H9 (cell line): Measurements from ENCODE around the gene MINAR1. TPM values are rescaled to one million over a fixed set of nuclear protein-coding genes. Genes with fewer than 3 reads are reported as not detected.

Experiments
- DNase-seq: peaks from one replicate; pipeline ENCODE4 v3.0.0-alpha.2; 2017
- H2AFZ ChIP-seq: one replicate; pipeline ENCODE4 v1.6.1; 2013; ENCODE audit warnings: mild to moderate bottlenecking, low read length, control low read depth, moderate library complexity
- H2AK5ac ChIP-seq: 2 replicates; pipeline ENCODE4 v1.6.1; 2013; ENCODE audit warnings: low read length, control low read depth, mixed read lengths; ENCODE audit not compliant: insufficient read length
- H2BK120ac ChIP-seq: one replicate; pipeline ENCODE4 v1.6.1; 2013; ENCODE audit warnings: low read depth, mild to moderate bottlenecking, low read length, control low read depth, inconsistent platforms; ENCODE audit not compliant: poor library complexity, severe bottlenecking
- H2BK12ac ChIP-seq: 2 replicates; pipeline ENCODE4 v1.6.1; 2013; ENCODE audit warnings: low read length, control low read depth, mixed read lengths, low read depth; ENCODE audit not compliant: insufficient read length
- H2BK15ac ChIP-seq: 2 replicates; pipeline ENCODE4 v1.6.1; 2013; ENCODE audit warnings: low read depth, low read length, control low read depth
- H2BK20ac ChIP-seq: one replicate; pipeline ENCODE4 v1.6.1; 2013; ENCODE audit warnings: low read depth, mild to moderate bottlenecking, low read length, control low read depth, inconsistent platforms; ENCODE audit not compliant: poor library complexity, severe bottlenecking
- H2BK5ac ChIP-seq: 2 replicates; pipeline ENCODE4 v1.6.1; 2013; ENCODE audit warnings: low read length, control low read depth, mixed read lengths; ENCODE audit not compliant: insufficient read length
- H3K14ac ChIP-seq: 2 replicates; pipeline ENCODE4 v1.6.1; 2013; ENCODE audit warnings: low read length, control low read depth; ENCODE audit not compliant: insufficient read depth
- H3K18ac ChIP-seq: 2 replicates; pipeline ENCODE4 v1.6.1; 2013; ENCODE audit warnings: low read depth, mild to moderate bottlenecking, mixed read lengths, low read length, control low read depth; ENCODE audit not compliant: insufficient read length
- H3K23ac ChIP-seq: 2 replicates; pipeline ENCODE4 v1.6.1; 2013; ENCODE audit warnings: low read length, control low read depth, mixed read lengths, low read depth; ENCODE audit not compliant: insufficient read length
- H3K23me2 ChIP-seq: 2 replicates; pipeline ENCODE4 v1.6.1; 2013; ENCODE audit warnings: low read depth, mild to moderate bottlenecking, mixed read lengths, low read length, control low read depth; ENCODE audit not compliant: insufficient read length, poor library complexity, severe bottlenecking
- H3K27ac ChIP-seq: 2 replicates; pipeline ENCODE4 v1.5.1; 2013; ENCODE audit warnings: low read length, control low read depth, mixed read lengths, low read depth; ENCODE audit not compliant: insufficient read length
- H3K27me3 ChIP-seq: 2 replicates; pipeline ENCODE4 v1.6.1; 2013; ENCODE audit warnings: low read length, control low read depth, inconsistent platforms; ENCODE audit not compliant: insufficient read depth
- H3K4ac ChIP-seq: 2 replicates; pipeline ENCODE4 v1.6.1; 2013; ENCODE audit warnings: low read depth, mild to moderate bottlenecking, control low read depth, inconsistent platforms, low read length, moderate library complexity
- H3K4me1 ChIP-seq: 2 replicates; pipeline ENCODE4 v1.6.1; 2013; ENCODE audit warnings: low read length, control low read depth, inconsistent platforms; ENCODE audit not compliant: insufficient read depth
- H3K4me2 ChIP-seq: 2 replicates; pipeline ENCODE4 v1.6.1; 2013; ENCODE audit warnings: low read length, control low read depth, mixed read lengths; ENCODE audit not compliant: insufficient read length, insufficient read depth
- H3K56ac ChIP-seq: 2 replicates; pipeline ENCODE4 v1.6.1; 2013; ENCODE audit warnings: low read depth, mild to moderate bottlenecking, mixed read lengths, low read length, control low read depth; ENCODE audit not compliant: insufficient read length
- H3K79me1 ChIP-seq: 2 replicates; pipeline ENCODE4 v1.6.1; 2013; ENCODE audit warnings: low read depth, mild to moderate bottlenecking, moderate library complexity, low read length, control low read depth, inconsistent platforms; ENCODE audit not compliant: insufficient read depth, poor library complexity, severe bottlenecking
- H3K79me2 ChIP-seq: 2 replicates; pipeline ENCODE4 v1.6.1; 2013; ENCODE audit warnings: low read length, control low read depth, inconsistent platforms; ENCODE audit not compliant: insufficient read depth
- H3K9ac ChIP-seq: 2 replicates; pipeline ENCODE4 v1.6.1; 2013; ENCODE audit warnings: low read length, control low read depth, mixed read lengths; ENCODE audit not compliant: insufficient read length; ENCODE audit errors: extremely low read depth
- H3K9me3 ChIP-seq: one replicate; pipeline ENCODE4 v1.6.1; 2013; ENCODE audit warnings: low read depth, low read length, inconsistent platforms; ENCODE audit not compliant: control insufficient read depth
- H3T11ph ChIP-seq: one replicate; pipeline ENCODE4 v1.6.1; 2013; ENCODE audit warnings: mild to moderate bottlenecking, low read length, control low read depth, inconsistent platforms
- H4K20me1 ChIP-seq: one replicate; pipeline ENCODE4 v1.6.1; 2013; ENCODE audit not compliant: control insufficient read depth, insufficient read length, insufficient read depth
- H4K5ac ChIP-seq: 2 replicates; pipeline ENCODE4 v1.6.1; 2013; ENCODE audit warnings: low read depth, mild to moderate bottlenecking, mixed read lengths, low read length, control low read depth; ENCODE audit not compliant: insufficient read length
- H4K8ac ChIP-seq: replicated peaks from 2 replicates; pipeline ENCODE4 v1.6.1; 2013; ENCODE audit warnings: low read length, control low read depth, mixed read lengths, low read depth; ENCODE audit not compliant: insufficient read length
- H4K91ac ChIP-seq: 2 replicates; pipeline ENCODE4 v1.6.1; 2013; ENCODE audit warnings: low read depth, mild to moderate bottlenecking, moderate library complexity, mixed read lengths, low read length, control low read depth; ENCODE audit not compliant: insufficient read length
- H3K27ac Mint-ChIP-seq, 3 experiments: 2 replicates in 2 of 3; 3 replicates in 1 of 3; pipeline ENCODE4 v1.8.0; 2020 to 2021; ENCODE audit warnings: mixed read lengths in 3 of 3, mild to moderate bottlenecking in 1 of 3, moderate library complexity in 1 of 3
- H3K27me3 Mint-ChIP-seq: 2 replicates; pipeline ENCODE4 v1.8.0; 2021; ENCODE audit warnings: low read depth, mild to moderate bottlenecking, moderate library complexity, mixed read lengths
- H3K36me3 Mint-ChIP-seq, 3 experiments: 2 replicates in 2 of 3; 3 replicates in 1 of 3; pipeline ENCODE4 v1.8.0; 2020 to 2021; ENCODE audit warnings: low read depth in 3 of 3, mixed read lengths in 3 of 3; ENCODE audit not compliant: insufficient read depth in 1 of 3
- H3K4me1 Mint-ChIP-seq, 2 experiments: 2 replicates each; pipeline ENCODE4 v1.8.0; 2020; ENCODE audit warnings: mixed read lengths in 2 of 2
- H3K4me3 Mint-ChIP-seq, 2 experiments: 2 replicates in 1 of 2; 3 replicates in 1 of 2; pipeline ENCODE4 v1.8.0; 2020 to 2021; ENCODE audit warnings: mild to moderate bottlenecking in 2 of 2, mixed read lengths in 2 of 2, moderate library complexity in 1 of 2
- H3K9me3 Mint-ChIP-seq, 2 experiments: 2 replicates in 1 of 2; 3 replicates in 1 of 2; pipeline ENCODE4 v1.8.0; 2020; ENCODE audit warnings: mild to moderate bottlenecking in 2 of 2, mixed read lengths in 2 of 2, moderate library complexity in 1 of 2
- WGBS: extraction: QIAGEN DNeasy Blood & Tissue Kit; methylation state at CpG from one replicate; pipeline ENCODE4 v1.1.7; 2013; ENCODE audit warnings: missing lambda C conversion rate, low lambda C conversion rate, mixed read lengths; ENCODE audit not compliant: insufficient read length; ENCODE audit errors: extremely low coverage; 5-methylcytosine and 5-hydroxymethylcytosine counted together
- total RNA-seq: library from RNA; stranded (reverse); gene quantifications from 2 replicates; pipeline ENCODE4 v1.2.1, GENCODE V29; 2021
- TF ChIP-seq, protein P1 (sequence below): fragments of 200-600 bp; sonication (generic); conservative IDR thresholded peaks from 3 replicates; pipeline ENCODE4 v1.8.0; 2021; ENCODE audit warnings: antibody characterized with exemption, mild to moderate bottlenecking

MINAR1 gene
- total RNA-seq, 1 experiment from 2014 or later: 0.74 TPM

DNA sequence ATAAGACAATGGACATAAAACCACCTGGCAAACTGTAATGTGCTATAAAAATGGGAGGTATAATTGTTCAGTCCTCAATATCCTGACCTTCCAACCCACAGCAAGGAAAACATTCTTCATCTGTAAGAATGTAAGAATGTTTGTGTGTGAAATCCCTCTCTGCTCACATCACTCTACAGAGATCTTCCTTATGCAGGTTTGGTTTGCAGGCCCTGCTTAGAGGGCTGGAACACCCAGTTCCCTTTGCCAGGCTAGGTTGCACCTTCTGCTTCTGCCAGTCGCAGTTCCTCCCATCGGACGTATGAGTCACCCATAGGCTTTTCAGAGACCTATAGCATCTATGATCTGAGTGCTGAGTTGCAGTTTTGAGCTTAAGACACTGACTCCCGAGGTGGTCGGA is 24.1 kb upstream of the MINAR1 start:
- Mint-ChIP-seq H3K27me3 (no peaks in the 10 kb centered on the region), H3K4me3 (no peak overlapping the region), H3K9me3 (no peaks in the 10 kb centered on the region), H3K4me1 (peaks cover 8 to 19% of the 10 kb centered on the region in 2 experiments), H3K36me3 (peaks cover 0 to 2% (median 0%) of the 10 kb centered on the region in 3 experiments; a peak in 2 of 7 replicates), H3K27ac (no peak overlapping the region; a peak in 1 of 7 replicates)
- Histone ChIP-seq H4K8ac (no peak overlapping the region), H3K18ac (no peak overlapping the region), H4K20me1 (no peaks in the 10 kb centered on the region), H2BK5ac (no peak overlapping the region), H2BK12ac (no peak overlapping the region), H3K56ac (no peak overlapping the region), H2BK20ac (no peak overlapping the region), H3K4ac (no peak overlapping the region), H3K4me1 (peaks cover 2% of the 10 kb centered on the region), H4K91ac (no peak overlapping the region), H3K27ac (no peak overlapping the region), H2AK5ac (no peak overlapping the region), H3K9ac (no peak overlapping the region), H2BK15ac (no peak overlapping the region), H4K5ac (no peak overlapping the region), H2AFZ (no peak overlapping the region), H2BK120ac (no peak overlapping the region), H3K9me3 (no peaks in the 10 kb centered on the region), H3T11ph (no peak overlapping the region), H3K79me2 (no peaks in the 10 kb centered on the region), H3K23me2 (no peaks in the 10 kb centered on the region), H3K4me2 (no peak overlapping the region), H3K23ac (no peak overlapping the region), H3K27me3 (no peaks in the 10 kb centered on the region), H3K14ac (no peak overlapping the region), H3K79me1 (no peaks in the 10 kb centered on the region)
- DNase-seq: no peak
- no CpG with 5 or more reads among the region's 5 CpGs for WGBS
- TF ChIP-seq, protein P1, sequence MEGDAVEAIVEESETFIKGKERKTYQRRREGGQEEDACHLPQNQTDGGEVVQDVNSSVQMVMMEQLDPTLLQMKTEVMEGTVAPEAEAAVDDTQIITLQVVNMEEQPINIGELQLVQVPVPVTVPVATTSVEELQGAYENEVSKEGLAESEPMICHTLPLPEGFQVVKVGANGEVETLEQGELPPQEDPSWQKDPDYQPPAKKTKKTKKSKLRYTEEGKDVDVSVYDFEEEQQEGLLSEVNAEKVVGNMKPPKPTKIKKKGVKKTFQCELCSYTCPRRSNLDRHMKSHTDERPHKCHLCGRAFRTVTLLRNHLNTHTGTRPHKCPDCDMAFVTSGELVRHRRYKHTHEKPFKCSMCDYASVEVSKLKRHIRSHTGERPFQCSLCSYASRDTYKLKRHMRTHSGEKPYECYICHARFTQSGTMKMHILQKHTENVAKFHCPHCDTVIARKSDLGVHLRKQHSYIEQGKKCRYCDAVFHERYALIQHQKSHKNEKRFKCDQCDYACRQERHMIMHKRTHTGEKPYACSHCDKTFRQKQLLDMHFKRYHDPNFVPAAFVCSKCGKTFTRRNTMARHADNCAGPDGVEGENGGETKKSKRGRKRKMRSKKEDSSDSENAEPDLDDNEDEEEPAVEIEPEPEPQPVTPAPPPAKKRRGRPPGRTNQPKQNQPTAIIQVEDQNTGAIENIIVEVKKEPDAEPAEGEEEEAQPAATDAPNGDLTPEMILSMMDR: no peak
